HTR-8/SVneo (cell line): ENCODE results near the gene FAM3A.
"Not testable (repeated sequence)": the region's sequence is repeated elsewhere in the genome, so short reads cannot be mapped to it uniquely, and the experiment has no call there.

Experiments
- DNase-seq: peaks from one replicate; pipeline ENCODE4 v3.0.0; 2011; ENCODE audit warnings: low spot score, mixed read lengths; ENCODE audit not compliant: insufficient read length
- FAIRE-seq: peaks from 2 replicates; lab custom pipeline; 2011; peaks lifted over from hg19 to GRCh38; lab: Jason Lieb, UNC

Gene FAM3A

GRCh38 chrX:154506483-154507332, 9.3 kb downstream of the FAM3A start:
- FAIRE-seq (no peak), DNase-seq (no peak)

- no peak for FAIRE-seq
- no peak for DNase-seq
Measured at GRCh38 chrX:154505734-154506133, 10.3 kb downstream of the FAM3A start.

GRCh38 chrX:154502989-154503388, 13.0 kb downstream of the FAM3A start:
- DNase-seq = no peak
- no peak for FAIRE-seq

DNA sequence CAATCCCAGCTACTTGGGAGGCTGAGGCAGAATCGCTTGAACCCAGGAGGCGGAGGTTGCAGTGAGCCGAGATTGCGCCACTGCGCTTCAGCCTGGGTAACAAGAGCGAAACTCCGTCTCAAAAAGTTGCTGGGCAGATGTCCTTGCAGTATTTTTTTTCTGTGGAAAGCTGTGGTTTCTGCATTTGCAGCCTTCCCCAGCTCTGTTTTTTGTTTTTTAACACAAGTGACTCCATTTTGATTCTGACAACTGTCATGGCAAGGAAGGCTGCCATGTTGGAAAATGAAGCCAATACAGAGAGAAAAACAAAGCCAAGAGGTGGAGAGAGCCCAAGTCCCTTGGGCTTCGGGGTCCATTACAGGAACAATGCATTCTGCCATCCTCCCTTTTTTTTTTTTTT, 13.9 kb downstream of the FAM3A start:
- FAIRE-seq (no peak), DNase-seq (no peak)

GRCh38 chrX:154501423-154501822, 14.6 kb downstream of the FAM3A start:
- not testable (repeated sequence) for FAIRE-seq, DNase-seq

- DNase-seq, FAIRE-seq: not testable (repeated sequence)
Measured at GRCh38 chrX:154496591-154497137, 19.4 kb downstream of the FAM3A start.

DNA sequence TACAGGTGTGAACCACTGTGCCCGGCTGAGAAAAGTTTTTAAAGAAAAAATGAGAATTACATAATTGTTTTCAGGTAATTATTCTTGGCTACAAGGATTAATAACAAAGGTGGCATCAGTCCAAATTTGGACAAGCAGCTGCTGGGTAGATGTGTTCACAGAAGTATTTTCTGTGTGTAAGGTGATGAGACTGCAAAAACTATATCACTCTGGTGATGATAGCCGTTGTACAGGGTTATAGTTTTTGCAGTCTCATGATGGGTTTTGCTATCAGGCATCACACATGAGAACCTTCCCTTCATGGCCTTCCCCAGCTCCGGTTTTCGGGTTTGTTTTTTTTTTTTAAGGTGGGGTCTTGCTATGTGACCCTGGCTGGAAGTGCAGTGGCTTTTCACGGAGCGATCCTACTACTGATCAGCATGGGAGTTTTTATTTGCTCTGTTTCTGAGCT, 20.5 kb downstream of the FAM3A start:
- FAIRE-seq (no peak), DNase-seq (no peak)

DNA sequence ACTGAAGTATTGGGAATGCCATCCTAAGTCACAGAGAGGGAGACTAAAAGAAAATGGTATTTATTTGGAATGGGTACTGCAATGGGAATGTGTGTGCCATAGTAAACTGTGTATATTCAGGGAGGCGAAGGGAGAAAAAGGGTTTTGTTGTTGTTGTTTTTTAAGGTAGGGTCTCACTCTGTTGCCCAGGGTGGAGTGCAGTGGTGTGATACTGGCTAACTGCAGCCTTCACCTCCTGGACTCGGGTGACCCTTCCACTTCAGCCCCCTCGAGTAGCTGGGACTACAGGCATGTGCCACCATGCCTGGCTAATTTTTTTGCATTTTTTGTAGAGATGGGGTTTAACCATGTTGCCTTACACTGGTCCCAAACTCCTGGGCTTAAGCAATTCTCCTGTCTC, 21.3 kb downstream of the FAM3A start:
- DNase-seq (no peak), FAIRE-seq (no peak)

GRCh38 chrX:154490414-154491083, 25.5 kb downstream of the FAM3A start, which contains the start of gene SLC10A3:
Gene SLC10A3 (minus strand): TSS chrX:154490629. CDS start chrX:154488940, 1,689 bp downstream.
- FAIRE-seq (no peak), DNase-seq (peak; percentile 87)

GRCh38 chrX:154490021-154490413, 26.0 kb downstream of the FAM3A start:
- DNase-seq = no peak
- FAIRE-seq = no peak

GRCh38 chrX:154489182-154489581, 26.9 kb downstream of the FAM3A start:
- FAIRE-seq = no peak
- DNase-seq = no peak

GRCh38 chrX:154488336-154489075, 27.5 kb downstream of the FAM3A start:
- no peak for FAIRE-seq

GRCh38 chrX:154487518-154488290, 28.3 kb downstream of the FAM3A start:
- FAIRE-seq (no peak), DNase-seq (no peak)

More at GRCh38 chrX:154488336-154489075, 27.5 kb downstream of the FAM3A start:
- no peak for DNase-seq

- DNase-seq (peak; percentile 21), FAIRE-seq (peak; percentile 16)
Measured at GRCh38 chrX:154486396-154487207, 29.4 kb downstream of the FAM3A start, which contains the start of gene UBL4A. Gene UBL4A (minus strand): TSS chrX:154486615. CDS start chrX:154486584, 31 bp downstream.

DNA sequence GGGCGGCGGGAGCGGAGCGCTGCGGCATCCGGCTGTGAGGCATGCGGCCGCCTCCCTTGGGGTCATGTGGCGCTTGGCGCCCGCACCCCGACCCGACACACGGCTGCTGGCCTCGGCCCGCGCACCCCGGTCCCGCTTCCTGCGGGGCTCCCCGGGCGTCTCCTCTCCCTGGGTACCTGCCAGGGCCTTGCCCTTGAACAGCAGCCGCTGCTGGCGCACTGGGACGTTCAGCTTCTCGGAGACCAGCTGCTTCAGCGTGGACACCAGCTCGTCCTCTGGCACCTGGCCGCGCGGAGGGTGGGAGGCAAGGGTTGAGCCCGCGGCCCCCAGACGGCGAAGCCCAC, 30.0 kb downstream of the FAM3A start:
- FAIRE-seq (no peak), DNase-seq (no peak)

DNA sequence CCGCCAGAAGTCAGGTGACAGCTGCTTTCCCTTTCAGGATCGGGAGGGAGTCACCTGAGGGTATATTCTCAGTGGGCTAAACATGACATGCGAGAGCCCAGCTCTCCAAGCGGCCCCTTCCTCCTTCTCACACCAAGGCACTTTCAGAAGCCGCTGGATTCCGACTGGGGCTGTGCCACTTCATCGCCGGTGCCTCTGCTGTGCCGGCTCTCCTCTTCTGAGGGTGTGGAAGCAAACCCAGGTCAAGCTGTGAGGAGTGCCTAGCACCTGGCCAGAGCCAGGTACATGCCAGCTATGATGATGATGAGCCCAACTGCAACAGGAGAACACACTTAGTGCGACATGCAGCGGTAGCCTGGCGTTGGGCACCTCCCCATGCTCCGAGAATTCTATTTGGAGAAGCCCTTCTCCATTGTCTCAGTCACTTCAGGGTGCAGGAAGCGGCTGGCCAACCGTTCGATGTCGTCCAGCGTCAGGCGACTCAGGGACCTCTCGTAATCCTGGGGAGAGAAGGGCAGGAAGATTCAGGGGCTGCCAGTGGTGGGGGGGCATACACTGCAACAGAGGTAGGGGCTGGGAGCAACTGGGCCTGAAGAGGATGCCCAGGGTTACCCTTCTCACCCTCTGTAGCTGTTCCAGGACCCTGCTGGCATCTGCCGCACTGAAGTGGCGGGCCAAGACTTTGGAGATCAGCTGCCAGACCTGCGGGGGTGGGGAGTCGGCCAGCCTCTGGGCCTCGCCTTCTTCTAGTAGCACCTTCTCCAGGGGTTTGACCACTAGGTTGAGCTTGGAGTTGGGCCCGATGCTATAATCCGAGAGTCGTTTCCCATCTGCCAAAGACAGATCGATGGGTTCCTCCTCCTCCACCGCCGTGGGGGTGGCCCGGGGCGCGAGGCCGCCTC, 30.6 kb downstream of the FAM3A start:
- FAIRE-seq = no peak
- no peak for DNase-seq

DNA sequence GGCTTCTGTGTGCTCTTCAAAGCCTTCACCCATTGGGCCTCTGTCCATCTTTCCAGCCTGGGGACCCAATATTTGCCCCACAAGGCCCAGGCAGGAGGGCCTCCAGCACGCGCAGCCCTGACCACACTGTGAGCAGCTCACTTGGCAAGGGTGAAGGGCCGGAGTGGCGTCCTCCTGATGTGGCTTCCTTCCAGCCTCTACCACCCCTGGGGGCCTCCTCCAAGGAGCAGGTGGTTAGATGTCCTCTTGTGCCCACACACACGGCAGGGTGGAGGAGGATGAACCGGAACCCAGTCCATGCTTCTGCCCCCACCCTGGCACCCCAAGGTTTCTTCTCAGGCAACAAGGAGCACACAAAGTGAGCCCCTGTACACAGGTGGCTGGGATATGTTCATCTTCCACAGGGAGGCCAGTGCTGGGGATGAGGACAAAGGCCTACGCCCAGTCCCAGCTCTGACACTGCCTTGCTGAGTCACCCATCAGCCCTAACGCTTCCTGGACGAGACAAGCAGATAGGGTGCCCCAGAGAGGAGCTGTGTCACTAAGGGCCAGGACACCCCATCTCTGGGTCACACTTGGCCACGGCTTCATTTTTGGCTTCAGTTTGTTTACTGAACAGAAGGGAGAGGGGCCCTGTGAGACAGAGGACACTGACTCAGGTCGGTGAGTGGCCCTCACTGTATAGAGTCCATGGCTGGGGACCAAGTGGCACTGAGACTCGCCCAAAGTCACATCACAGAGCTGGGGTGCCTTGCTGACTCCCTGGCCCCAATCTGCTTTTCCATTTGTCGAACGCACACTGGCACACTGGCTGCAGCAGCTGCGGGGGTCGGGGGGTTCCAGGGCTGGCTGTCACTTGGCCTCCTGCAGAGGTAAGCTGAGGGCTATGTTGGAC, 31.5 kb downstream of the FAM3A start:
- DNase-seq = no peak
- no peak for FAIRE-seq
